Activated naive CD8-positive, alpha-beta T cell (primary cell): ENCODE results near the gene PAK6.

Experiments used
- H3K27ac Mint-ChIP-seq: one replicate; pipeline ENCODE4 v1.8.0; 2021; ENCODE audit warnings: mixed read lengths
- H3K27me3 Mint-ChIP-seq: one replicate; pipeline ENCODE4 v1.8.0; 2021; ENCODE audit warnings: mixed read lengths
- H3K36me3 Mint-ChIP-seq: one replicate; pipeline ENCODE4 v1.8.0; 2021; ENCODE audit warnings: mixed read lengths
- H3K4me1 Mint-ChIP-seq: one replicate; pipeline ENCODE4 v1.8.0; 2021; ENCODE audit warnings: low read depth, mixed read lengths
- H3K4me3 Mint-ChIP-seq: one replicate; pipeline ENCODE4 v1.8.0; 2021; ENCODE audit warnings: mild to moderate bottlenecking, mixed read lengths
- H3K9me3 Mint-ChIP-seq: one replicate; pipeline ENCODE4 v1.8.0; 2021; ENCODE audit warnings: low read depth, mixed read lengths

Gene PAK6

GRCh38 chr15:40296561-40297230 lies 57.8 kb downstream of the PAK6 start:
- no peak overlapping the region for H3K27ac Mint-ChIP-seq
- peaks cover 2% of the 10 kb centered on the region for H3K4me1 Mint-ChIP-seq
- H3K4me3 Mint-ChIP-seq: no peak overlapping the region

GRCh38 chr15:40297356-40297755 lies 58.5 kb downstream of the PAK6 start:
- Mint-ChIP-seq H3K4me3 (no peak overlapping the region), H3K4me1 (peaks cover 2% of the 10 kb centered on the region), H3K27ac (no peak overlapping the region), H3K27me3 (no peaks in the 10 kb centered on the region), H3K9me3 (no peaks in the 10 kb centered on the region), H3K36me3 (peaks cover 16% of the 10 kb centered on the region)

More at GRCh38 chr15:40296561-40297230, 57.8 kb downstream of the PAK6 start:
- Mint-ChIP-seq H3K27me3 (no peaks in the 10 kb centered on the region), H3K36me3 (peaks cover 16% of the 10 kb centered on the region), H3K9me3 (no peaks in the 10 kb centered on the region)

DNA sequence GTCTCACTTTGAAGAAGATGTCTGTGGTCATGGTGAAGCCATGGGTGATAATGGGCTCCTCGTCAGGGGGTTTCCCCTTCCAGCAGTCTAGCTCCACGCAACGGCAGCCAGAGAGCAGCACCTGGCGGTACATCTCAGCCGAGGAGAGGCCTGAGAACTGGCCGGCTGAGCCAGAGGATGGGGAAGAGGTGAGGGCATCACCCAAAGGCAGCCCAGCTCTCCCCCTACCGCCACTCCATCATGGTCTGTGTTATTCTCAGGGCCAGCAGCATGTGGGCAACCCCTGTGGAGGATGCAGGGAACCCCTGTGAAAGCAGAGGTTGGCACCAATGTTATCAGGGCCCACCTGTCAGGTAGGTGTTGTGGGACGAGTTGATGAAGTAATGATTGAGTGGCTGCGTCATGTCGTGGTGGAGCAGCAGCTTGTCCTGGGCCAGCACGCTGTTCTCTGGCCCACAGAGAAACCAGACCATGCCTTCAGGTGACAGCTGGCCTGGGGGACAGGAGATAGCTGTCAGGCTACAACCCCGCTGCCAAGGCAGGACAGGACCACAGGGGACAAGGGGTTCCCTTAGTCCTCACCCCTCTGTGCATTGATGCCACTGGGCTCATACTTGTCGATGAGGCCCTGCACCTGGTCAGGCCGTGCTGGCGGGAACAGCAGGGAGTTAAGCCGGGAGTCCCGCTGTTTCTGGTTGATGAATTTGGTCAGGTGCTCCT lies 59.5 kb downstream of the PAK6 start:
- Mint-ChIP-seq H3K27ac (no peak overlapping the region), H3K9me3 (no peaks in the 10 kb centered on the region), H3K4me1 (peaks cover 2% of the 10 kb centered on the region), H3K27me3 (no peaks in the 10 kb centered on the region), H3K36me3 (peaks cover 16% of the 10 kb centered on the region), H3K4me3 (no peak overlapping the region)

- H3K4me3 Mint-ChIP-seq: no peak overlapping the region
- H3K27me3 Mint-ChIP-seq: no peaks in the 10 kb centered on the region
- H3K36me3 Mint-ChIP-seq: peaks cover 16% of the 10 kb centered on the region
- peaks cover 15% of the 10 kb centered on the region for H3K4me1 Mint-ChIP-seq
- no peak overlapping the region for H3K27ac Mint-ChIP-seq
- no peaks in the 10 kb centered on the region for H3K9me3 Mint-ChIP-seq
Measured at GRCh38 chr15:40300367-40300766, 61.5 kb downstream of the PAK6 start.

DNA sequence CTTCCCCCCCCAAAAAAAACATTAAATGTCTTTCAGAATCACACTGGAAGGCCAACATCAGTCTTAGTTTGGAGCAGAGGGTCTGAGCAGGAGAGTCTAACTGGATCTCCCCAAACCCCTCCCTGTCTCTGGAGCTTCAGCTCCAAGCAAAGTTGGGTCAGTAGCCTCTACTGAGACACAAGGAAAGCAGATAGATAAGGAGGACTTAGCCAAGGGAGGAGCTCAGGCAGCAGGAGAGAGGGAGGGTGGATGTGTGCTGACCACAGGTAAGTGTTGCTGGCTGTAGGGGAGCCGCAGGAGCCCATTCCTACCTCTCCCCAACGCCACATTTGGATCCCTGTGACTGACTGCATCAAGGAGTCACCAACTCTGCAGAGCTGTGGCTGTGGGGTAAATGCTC lies 61.9 kb downstream of the PAK6 start:
- H3K4me1 Mint-ChIP-seq: peaks cover 16% of the 10 kb centered on the region
- H3K36me3 Mint-ChIP-seq: peaks cover 16% of the 10 kb centered on the region
- H3K4me3 Mint-ChIP-seq: no peak overlapping the region
- H3K27ac Mint-ChIP-seq: no peak overlapping the region
- H3K9me3 Mint-ChIP-seq: no peaks in the 10 kb centered on the region
- no peaks in the 10 kb centered on the region for H3K27me3 Mint-ChIP-seq

DNA sequence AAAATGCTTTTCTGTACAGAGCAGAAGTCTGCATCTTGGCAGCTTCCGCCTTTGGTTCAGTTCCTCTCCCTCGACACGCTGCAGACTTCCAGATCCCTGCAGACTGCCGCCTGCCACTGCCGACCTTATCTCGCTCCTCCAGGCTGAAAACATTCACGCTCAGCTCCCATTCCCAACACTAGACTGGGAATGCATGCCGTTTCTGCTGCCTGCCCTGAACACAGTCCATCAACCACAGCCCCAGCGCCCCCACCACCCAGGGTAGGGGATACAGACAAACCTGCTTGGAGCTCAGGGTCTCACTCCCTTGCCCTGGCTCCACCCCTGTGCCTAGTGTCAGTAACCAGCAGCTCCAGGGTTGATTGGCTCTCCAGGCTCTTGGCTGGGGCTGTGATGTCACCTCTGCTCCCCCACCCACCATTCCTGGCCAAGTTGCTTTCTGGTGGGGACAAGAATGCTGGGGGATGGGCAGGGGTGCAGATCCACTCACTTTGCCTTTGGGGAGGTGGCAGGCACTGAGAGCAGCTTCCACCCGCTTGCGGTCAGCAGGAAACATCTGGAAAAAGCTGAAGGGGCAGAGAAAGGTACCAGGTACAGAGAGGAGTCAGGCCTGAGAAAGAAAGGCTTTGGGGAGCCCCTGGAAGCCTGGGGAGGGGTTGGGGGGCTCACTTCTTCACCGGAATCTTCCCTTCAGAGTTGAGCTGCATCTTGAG lies 62.8 kb downstream of the PAK6 start:
- H3K27me3 Mint-ChIP-seq: no peaks in the 10 kb centered on the region
- H3K9me3 Mint-ChIP-seq: no peaks in the 10 kb centered on the region
- H3K4me3 Mint-ChIP-seq: no peak overlapping the region
- peaks cover 16% of the 10 kb centered on the region for H3K36me3 Mint-ChIP-seq
- H3K27ac Mint-ChIP-seq: no peak overlapping the region
- peaks cover 22% of the 10 kb centered on the region for H3K4me1 Mint-ChIP-seq

DNA sequence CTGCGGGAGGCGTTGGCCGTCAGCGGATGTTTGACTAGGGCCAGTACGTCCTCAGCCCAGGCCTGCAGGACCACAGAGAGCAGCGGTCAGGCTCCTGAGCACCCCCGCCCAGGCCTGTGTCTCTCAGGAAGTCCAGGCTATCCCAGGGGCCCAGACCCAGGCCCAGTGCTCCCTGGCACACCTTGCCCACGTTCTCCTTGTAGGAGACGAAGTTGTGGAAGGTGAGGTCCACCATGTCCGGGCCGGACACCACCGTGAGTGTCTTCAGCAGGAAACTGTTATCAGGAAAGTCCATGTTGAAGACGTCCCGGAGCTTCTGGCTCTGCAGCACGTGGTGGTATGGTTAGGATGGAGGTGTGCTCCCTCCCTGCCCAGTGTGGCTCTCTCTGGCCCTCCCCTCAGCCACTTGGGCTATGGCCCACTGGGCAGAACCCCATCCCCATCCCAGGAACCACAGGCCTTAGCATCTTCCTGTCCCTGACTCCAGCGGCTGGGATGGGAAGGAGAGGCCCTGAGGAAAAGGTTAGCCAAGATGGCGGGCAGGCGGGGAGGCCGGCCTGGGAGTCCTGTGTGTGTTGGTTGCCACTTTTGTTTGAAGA lies 63.5 kb downstream of the PAK6 start:
- no peak overlapping the region for H3K4me3 Mint-ChIP-seq
- H3K27ac Mint-ChIP-seq: no peak overlapping the region

GRCh38 chr15:40302981-40303380 lies 64.1 kb downstream of the PAK6 start:
- Mint-ChIP-seq H3K27ac (no peak overlapping the region), H3K27me3 (no peaks in the 10 kb centered on the region), H3K4me3 (no peak overlapping the region), H3K4me1 (peaks cover 25% of the 10 kb centered on the region), H3K9me3 (no peaks in the 10 kb centered on the region), H3K36me3 (peaks cover 16% of the 10 kb centered on the region)

More for the DNA sequence above, 63.5 kb downstream of the PAK6 start:
- Mint-ChIP-seq H3K36me3 (peaks cover 16% of the 10 kb centered on the region), H3K9me3 (no peaks in the 10 kb centered on the region), H3K27me3 (no peaks in the 10 kb centered on the region), H3K4me1 (peaks cover 25% of the 10 kb centered on the region)

GRCh38 chr15:40303576-40303975 lies 64.7 kb downstream of the PAK6 start:
- H3K36me3 Mint-ChIP-seq: peaks cover 16% of the 10 kb centered on the region
- no peak overlapping the region for H3K27ac Mint-ChIP-seq
- H3K9me3 Mint-ChIP-seq: no peaks in the 10 kb centered on the region

GRCh38 chr15:40305281-40305680 lies 66.4 kb downstream of the PAK6 start:
- no peak overlapping the region for H3K4me3 Mint-ChIP-seq
- H3K9me3 Mint-ChIP-seq: no peaks in the 10 kb centered on the region
- H3K27ac Mint-ChIP-seq: no peak overlapping the region
- H3K27me3 Mint-ChIP-seq: no peaks in the 10 kb centered on the region
- H3K4me1 Mint-ChIP-seq: peaks cover 42% of the 10 kb centered on the region
- peaks cover 7% of the 10 kb centered on the region for H3K36me3 Mint-ChIP-seq

More at GRCh38 chr15:40303576-40303975, 64.7 kb downstream of the PAK6 start:
- Mint-ChIP-seq H3K4me1 (peaks cover 27% of the 10 kb centered on the region), H3K4me3 (no peak overlapping the region), H3K27me3 (no peaks in the 10 kb centered on the region)

DNA sequence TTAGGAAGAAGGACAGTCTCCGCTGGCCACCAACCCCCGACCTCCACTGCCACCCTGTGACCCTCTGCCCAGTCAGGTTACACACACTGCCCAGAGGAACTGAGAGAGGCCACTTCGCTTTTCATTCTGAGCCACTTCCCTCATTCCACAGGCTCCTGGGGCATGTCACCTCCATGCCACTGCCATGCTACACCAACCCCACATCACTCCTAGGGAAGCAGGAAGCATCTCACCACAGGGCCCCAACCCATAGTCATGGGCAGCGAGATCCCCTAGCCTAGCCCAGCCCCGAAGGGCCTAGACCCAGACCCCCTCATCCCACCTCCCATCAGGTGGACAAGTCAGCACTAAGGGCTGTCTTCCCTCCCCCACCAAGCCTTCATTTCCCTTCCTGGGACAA lies 67.5 kb downstream of the PAK6 start:
- peak overlapping the region; percentile 69 for H3K27ac Mint-ChIP-seq
- H3K27me3 Mint-ChIP-seq: no peaks in the 10 kb centered on the region
- no peaks in the 10 kb centered on the region for H3K9me3 Mint-ChIP-seq
- peak overlapping the region; percentile 95 for H3K4me3 Mint-ChIP-seq
- H3K4me1 Mint-ChIP-seq: peaks cover 43% of the 10 kb centered on the region
- H3K36me3 Mint-ChIP-seq: peaks cover 2% of the 10 kb centered on the region

- H3K4me1 Mint-ChIP-seq: peaks cover 43% of the 10 kb centered on the region
- H3K36me3 Mint-ChIP-seq: no peaks in the 10 kb centered on the region
- no peaks in the 10 kb centered on the region for H3K27me3 Mint-ChIP-seq
- H3K27ac Mint-ChIP-seq: peak overlapping the region; percentile 69
- H3K9me3 Mint-ChIP-seq: no peaks in the 10 kb centered on the region
- peak overlapping the region; percentile 95 for H3K4me3 Mint-ChIP-seq
Measured at GRCh38 chr15:40306908-40307307, 68.0 kb downstream of the PAK6 start.

- Mint-ChIP-seq H3K4me1 (peaks cover 44% of the 10 kb centered on the region), H3K9me3 (no peaks in the 10 kb centered on the region), H3K27ac (peak within 1 kb of the TSS; percentile 95), H3K36me3 (no peaks in the 10 kb centered on the region), H3K4me3 (peak within 1 kb of the TSS; percentile 95), H3K27me3 (no peaks in the 10 kb centered on the region)
Measured at GRCh38 chr15:40307421-40308211, 68.8 kb downstream of the PAK6 start, which contains the start of gene PLCB2. Gene PLCB2 (minus strand): TSS chr15:40307935. CDS start chr15:40307672, 263 bp downstream.

- Mint-ChIP-seq H3K27me3 (no peaks in the 10 kb centered on the region), H3K27ac (peak overlapping the region; percentile 95), H3K36me3 (no peaks in the 10 kb centered on the region), H3K4me3 (peak overlapping the region; percentile 95), H3K4me1 (peaks cover 53% of the 10 kb centered on the region), H3K9me3 (no peaks in the 10 kb centered on the region)
Measured at GRCh38 chr15:40309344-40309862, 70.5 kb downstream of the PAK6 start.
